GM19438 (cell line): ENCODE results near the gene FES.

Experiments used
- ATAC-seq: cut with Tn5 transposase; IDR thresholded peaks from one replicate; pipeline ENCODE4 v1.9.1; 2021; ENCODE audit warnings: low read depth; ENCODE audit not compliant: unreplicated experiment

FES gene

GRCh38 chr15:90875549-90875981 is 8.7 kb upstream of the FES start:
- ATAC-seq = no peak

GRCh38 chr15:90876046-90876445 is 8.3 kb upstream of the FES start:
- no peak for ATAC-seq

GRCh38 chr15:90876512-90877170 is 7.7 kb upstream of the FES start:
- no peak for ATAC-seq

GRCh38 chr15:90877315-90877714 is 7.0 kb upstream of the FES start:
- ATAC-seq = no peak

GRCh38 chr15:90877996-90878395 is 6.3 kb upstream of the FES start:
- ATAC-seq = no peak

GRCh38 chr15:90878660-90879059 is 5.6 kb upstream of the FES start:
- no peak for ATAC-seq

GRCh38 chr15:90879730-90880366 is 4.5 kb upstream of the FES start:
- ATAC-seq = no peak

GRCh38 chr15:90880381-90881145 is 3.7 kb upstream of the FES start:
- no peak for ATAC-seq

- no peak for ATAC-seq
Observed at GRCh38 chr15:90881181-90881977, 2.9 kb upstream of the FES start.

GRCh38 chr15:90881978-90882721 is 2.2 kb upstream of the FES start:
- ATAC-seq = no peak

GRCh38 chr15:90882781-90883525 is 1.4 kb upstream of the FES start:
- no peak for ATAC-seq

- ATAC-seq = no peak
Observed at GRCh38 chr15:90883526-90883975, 753 bp upstream of the FES start.

GRCh38 chr15:90884719-90885431 is 571 bp downstream of the FES start:
- peak; percentile 21 for ATAC-seq

GRCh38 chr15:90885432-90886290 is 1.4 kb downstream of the FES start:
- ATAC-seq = peak; percentile 47

GRCh38 chr15:90886291-90886614 is 1.9 kb downstream of the FES start:
- no peak for ATAC-seq

- no peak for ATAC-seq
Observed at GRCh38 chr15:90887037-90887481, 2.8 kb downstream of the FES start.

- ATAC-seq = no peak
Observed at GRCh38 chr15:90889313-90889730, 5.0 kb downstream of the FES start.
